ENCODE results near the gene OLFML2B. TPM values are rescaled to one million over a fixed set of nuclear protein-coding genes. Genes with fewer than 3 reads are reported as not detected.

Gene OLFML2B
- total RNA-seq, 1 experiment from 2014 or later = 39.7 TPM

- no peak for DNase-seq
- Histone ChIP-seq H3K4me3 (no peak overlapping the region), H3K4me1 (peaks cover 11% of the 10 kb centered on the region; the same call in 1 of the 2 replicates), H3K27me3 (no peaks in the 10 kb centered on the region), H3K27ac (0 out of 2 replicates have a peak overlapping the region, but pooled peaks have one; percentile 14), H3K36me3 (peaks cover 2% of the 10 kb centered on the region; the same call in 1 of the 2 replicates), H3K9me3 (replicated peaks) (no peaks in the 10 kb centered on the region)
Measured at GRCh38 chr1:161945306-161946060, 78.2 kb downstream of the OLFML2B start.

GRCh38 chr1:161944381-161944780 is 79.3 kb downstream of the OLFML2B start:
- no peak overlapping the region for H3K27ac ChIP-seq
- peaks cover 2% of the 10 kb centered on the region; the same call in 1 of the 2 replicates for H3K36me3 ChIP-seq
- peaks cover 11% of the 10 kb centered on the region; the same call in 1 of the 2 replicates for H3K4me1 ChIP-seq
- no peak for DNase-seq
- no peaks in the 10 kb centered on the region for H3K27me3 ChIP-seq
- H3K9me3 ChIP-seq (replicated peaks) = no peaks in the 10 kb centered on the region
- no peak overlapping the region for H3K4me3 ChIP-seq

- Histone ChIP-seq H3K4me1 (peaks cover 11% of the 10 kb centered on the region; the same call in 1 of the 2 replicates), H3K27me3 (no peaks in the 10 kb centered on the region), H3K36me3 (peaks cover 2% of the 10 kb centered on the region; the same call in 1 of the 2 replicates), H3K9me3 (replicated peaks) (no peaks in the 10 kb centered on the region), H3K4me3 (no peak overlapping the region), H3K27ac (no peak overlapping the region)
- DNase-seq = no peak
Measured at GRCh38 chr1:161943737-161944136, 79.9 kb downstream of the OLFML2B start.

GRCh38 chr1:161941726-161942436 is 81.8 kb downstream of the OLFML2B start:
- no peak for DNase-seq
- peaks cover 2% of the 10 kb centered on the region; the same call in 1 of the 2 replicates for H3K36me3 ChIP-seq
- H3K4me1 ChIP-seq = peaks cover 11% of the 10 kb centered on the region; the same call in 1 of the 2 replicates
- no peak overlapping the region for H3K27ac ChIP-seq
- no peaks in the 10 kb centered on the region for H3K27me3 ChIP-seq
- H3K9me3 ChIP-seq (replicated peaks) = no peaks in the 10 kb centered on the region
- H3K4me3 ChIP-seq = no peak overlapping the region

GRCh38 chr1:161940866-161941591 is 82.6 kb downstream of the OLFML2B start:
- H3K27ac ChIP-seq = no peak overlapping the region
- H3K9me3 ChIP-seq (replicated peaks) = no peaks in the 10 kb centered on the region
- no peaks in the 10 kb centered on the region for H3K27me3 ChIP-seq
- H3K36me3 ChIP-seq = peaks cover 2% of the 10 kb centered on the region; the same call in 1 of the 2 replicates
- peaks cover 8% of the 10 kb centered on the region; the same call in 1 of the 2 replicates for H3K4me1 ChIP-seq
- DNase-seq = no peak
- H3K4me3 ChIP-seq = no peak overlapping the region

- H3K4me1 ChIP-seq = peaks cover 3% of the 10 kb centered on the region; the same call in 1 of the 2 replicates
- no peaks in the 10 kb centered on the region for H3K27me3 ChIP-seq
Measured at GRCh38 chr1:161936786-161937185, 86.9 kb downstream of the OLFML2B start.

GRCh38 chr1:161935264-161935663 is 88.4 kb downstream of the OLFML2B start:
- DNase-seq = no peak
- Histone ChIP-seq H3K9me3 (replicated peaks) (no peaks in the 10 kb centered on the region), H3K27me3 (no peaks in the 10 kb centered on the region), H3K4me3 (no peak overlapping the region), H3K27ac (no peak overlapping the region), H3K4me1 (0 out of 2 replicates have a peak, but pooled peaks cover 2% of the 10 kb centered on the region), H3K36me3 (no peaks in the 10 kb centered on the region)

More at GRCh38 chr1:161936786-161937185, 86.9 kb downstream of the OLFML2B start:
- no peak overlapping the region for H3K4me3 ChIP-seq
- H3K9me3 ChIP-seq (replicated peaks) = no peaks in the 10 kb centered on the region
- no peak for DNase-seq
- H3K27ac ChIP-seq = no peak overlapping the region
- H3K36me3 ChIP-seq = no peaks in the 10 kb centered on the region

- 0 out of 2 replicates have a peak, but pooled peaks cover 2% of the 10 kb centered on the region for H3K4me1 ChIP-seq
- no peak overlapping the region for H3K27ac ChIP-seq
- H3K27me3 ChIP-seq = no peaks in the 10 kb centered on the region
- DNase-seq = no peak
- H3K4me3 ChIP-seq = no peak overlapping the region
- no peaks in the 10 kb centered on the region for H3K9me3 ChIP-seq (replicated peaks)
- no peaks in the 10 kb centered on the region for H3K36me3 ChIP-seq
Measured at GRCh38 chr1:161933592-161934588, 89.8 kb downstream of the OLFML2B start.

Other genes starting within 250 kb of the OLFML2B start
- gene NOS1AP, start 45.8 kb upstream of the OLFML2B start, total RNA-seq (2014; rRNA removed; shearing (Covaris generic)) = 0.51 and 0.66 TPM in 2 replicates

All from SJCRH30 (cell line).